GM21367 (cell line): Measurements from ENCODE around the gene PDE6A.

Source experiments
- ATAC-seq: cut with Tn5 transposase; IDR thresholded peaks from one replicate; pipeline ENCODE4 v1.9.1; 2021; ENCODE audit not compliant: unreplicated experiment

The PDE6A gene

DNA sequence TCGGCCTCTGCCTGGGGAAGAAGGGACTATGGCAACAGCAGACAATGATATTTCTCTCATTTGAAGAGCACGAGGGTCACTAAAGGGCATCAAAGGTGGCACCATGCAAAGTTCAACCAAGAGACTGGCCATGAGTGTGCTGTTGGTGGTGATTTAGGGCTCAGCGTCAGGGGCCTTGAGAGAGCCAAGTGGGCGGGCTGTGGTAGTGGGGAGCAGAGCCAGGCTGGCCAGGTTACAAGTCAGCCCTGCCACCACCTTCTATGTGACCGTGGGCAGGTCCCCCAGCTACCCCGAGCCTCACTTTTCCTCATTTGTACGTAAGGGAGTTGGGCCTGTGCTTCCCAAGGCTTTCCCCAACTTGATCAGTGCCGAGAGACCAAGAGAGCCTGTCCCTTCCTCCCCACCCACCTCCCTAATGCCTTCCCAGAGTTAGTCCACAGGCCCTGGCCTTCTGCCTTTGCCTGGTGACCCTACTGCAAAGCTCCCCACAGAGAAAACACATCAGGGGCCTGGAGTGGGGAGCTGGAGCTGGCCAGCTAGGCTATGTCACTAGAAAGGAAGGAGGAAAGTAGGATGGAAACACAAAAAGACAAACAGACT is 104.3 kb downstream of the PDE6A start:
- no peak for ATAC-seq

DNA sequence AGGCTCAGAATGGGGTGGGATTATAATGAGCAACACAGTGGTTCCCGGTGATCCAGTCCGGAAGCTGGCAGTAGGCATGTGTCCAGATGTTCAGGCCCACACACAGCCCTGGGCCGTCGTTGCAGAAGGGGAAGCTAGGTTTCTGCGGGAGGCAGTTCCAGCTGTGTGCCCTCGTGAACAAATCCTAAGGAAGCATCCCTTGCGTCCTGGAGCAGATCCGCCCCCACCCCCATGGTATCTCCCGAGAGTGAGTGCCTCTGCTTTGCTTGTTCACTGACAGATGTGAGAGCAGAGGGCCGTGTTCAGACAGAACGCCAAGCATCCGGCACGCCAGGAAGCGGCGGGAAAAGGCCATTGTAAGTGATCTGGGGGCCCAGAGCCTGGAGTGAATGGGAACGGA is 104.8 kb downstream of the PDE6A start:
- ATAC-seq: no peak

GRCh38 chr5:149838881-149839739 is 105.5 kb downstream of the PDE6A start:
- ATAC-seq: no peak

GRCh38 chr5:149837680-149838269 is 106.8 kb downstream of the PDE6A start:
- no peak for ATAC-seq

GRCh38 chr5:149836451-149837139 is 108.0 kb downstream of the PDE6A start:
- no peak for ATAC-seq

GRCh38 chr5:149834246-149834855 is 110.2 kb downstream of the PDE6A start:
- ATAC-seq: no peak

- ATAC-seq: no peak
Measured at GRCh38 chr5:149833116-149833827, 111.3 kb downstream of the PDE6A start.

DNA sequence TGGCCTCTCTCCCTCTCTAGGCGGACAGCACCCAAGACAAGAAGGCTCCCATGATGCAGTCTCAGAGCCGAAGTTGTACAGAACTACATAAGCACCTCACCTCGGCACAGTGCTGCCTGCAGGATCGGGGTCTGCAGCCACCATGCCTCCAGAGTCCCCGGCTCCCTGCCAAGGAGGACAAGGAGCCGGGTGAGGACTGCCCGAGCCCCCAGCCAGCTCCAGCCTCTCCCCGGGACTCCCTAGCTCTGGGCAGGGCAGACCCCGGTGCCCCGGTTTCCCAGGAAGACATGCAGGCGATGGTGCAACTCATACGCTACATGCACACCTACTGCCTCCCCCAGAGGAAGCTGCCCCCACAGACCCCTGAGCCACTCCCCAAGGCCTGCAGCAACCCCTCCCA is 112.0 kb downstream of the PDE6A start:
- ATAC-seq: no peak

GRCh38 chr5:149831492-149831891 is 113.1 kb downstream of the PDE6A start:
- peak; percentile 69 for ATAC-seq

DNA sequence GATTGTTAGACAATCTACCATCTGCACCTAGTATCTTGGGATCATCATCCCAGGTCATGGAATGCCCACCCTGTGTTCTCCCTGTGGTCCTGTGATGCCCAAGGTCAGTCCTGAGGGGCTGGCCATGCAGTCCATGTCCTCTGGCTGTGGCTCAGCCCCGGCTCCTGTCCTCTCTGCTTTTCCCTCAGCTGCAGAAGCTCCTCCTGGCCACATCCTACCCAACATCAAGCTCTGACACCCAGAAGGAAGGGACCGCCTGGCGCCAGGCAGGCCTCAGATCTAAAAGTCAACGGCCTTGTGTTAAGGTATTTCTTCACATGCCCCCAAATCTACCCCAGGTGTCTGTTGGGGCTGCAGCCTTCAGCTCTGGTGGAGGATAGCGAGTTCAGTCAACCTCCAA is 114.0 kb downstream of the PDE6A start:
- no peak for ATAC-seq

GRCh38 chr5:149829954-149830353 is 114.6 kb downstream of the PDE6A start:
- no peak for ATAC-seq

GRCh38 chr5:149828161-149829011 is 116.2 kb downstream of the PDE6A start:
- peak; percentile 48 for ATAC-seq

DNA sequence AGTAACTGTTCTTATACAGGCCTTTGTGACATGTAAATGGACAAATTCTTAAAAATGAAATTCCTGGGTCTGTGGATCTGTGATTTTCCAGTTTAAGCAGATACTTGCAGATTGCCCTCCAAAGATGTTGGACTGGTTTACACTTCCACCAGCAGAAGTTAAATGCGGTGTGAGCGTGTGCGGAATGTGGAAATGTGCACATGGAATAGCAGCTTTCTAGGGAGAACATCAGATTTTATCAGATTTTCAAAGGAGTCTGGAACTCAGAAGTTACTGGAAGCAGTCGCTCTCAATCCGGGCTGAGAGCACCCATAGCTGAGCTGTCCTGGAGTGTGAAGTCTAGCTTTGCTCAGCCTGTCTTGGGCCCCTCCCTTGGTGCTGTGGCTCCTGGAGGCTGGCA is 117.0 kb downstream of the PDE6A start:
- ATAC-seq: no peak

DNA sequence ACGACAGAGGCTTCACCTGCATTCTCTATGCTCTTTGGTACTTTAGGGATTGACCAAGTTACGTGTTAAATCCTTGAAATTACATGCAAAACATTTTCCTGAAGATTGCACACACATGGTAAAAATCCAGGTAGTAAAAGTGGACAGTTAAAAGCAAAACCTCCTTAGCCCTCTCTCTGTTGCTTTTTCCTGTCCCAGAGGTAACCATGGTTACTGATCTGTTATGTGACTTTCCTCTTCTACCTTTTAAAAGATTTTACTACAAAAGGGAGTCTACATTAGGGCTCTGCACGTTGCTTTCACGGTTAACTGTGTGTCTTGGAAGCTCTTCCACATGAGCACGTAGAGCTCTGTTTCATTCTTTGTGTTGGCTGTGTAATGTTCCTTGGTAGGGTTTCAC is 117.5 kb downstream of the PDE6A start:
- ATAC-seq: no peak

- ATAC-seq: no peak
Measured at GRCh38 chr5:149826574-149826973, 118.0 kb downstream of the PDE6A start.

DNA sequence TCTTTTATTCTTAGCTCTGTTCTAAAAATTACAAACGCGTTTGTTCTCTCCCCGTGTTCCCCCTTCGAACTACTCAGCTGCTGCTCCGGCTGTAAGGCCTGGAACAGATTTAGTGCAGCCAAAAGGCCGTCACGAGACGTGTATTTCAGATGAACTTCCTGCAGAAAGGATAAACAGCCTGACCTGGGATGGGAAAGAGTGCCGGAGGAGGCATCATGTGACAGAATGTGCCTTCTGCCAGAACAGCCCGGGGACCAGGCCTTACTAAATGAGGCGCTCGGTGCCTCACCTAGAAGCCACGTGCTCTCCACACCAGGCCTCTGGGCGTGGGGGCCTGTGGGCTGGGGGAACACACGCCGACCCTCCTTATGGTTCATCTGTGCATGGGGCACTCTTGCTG is 119.7 kb downstream of the PDE6A start:
- ATAC-seq: no peak

DNA sequence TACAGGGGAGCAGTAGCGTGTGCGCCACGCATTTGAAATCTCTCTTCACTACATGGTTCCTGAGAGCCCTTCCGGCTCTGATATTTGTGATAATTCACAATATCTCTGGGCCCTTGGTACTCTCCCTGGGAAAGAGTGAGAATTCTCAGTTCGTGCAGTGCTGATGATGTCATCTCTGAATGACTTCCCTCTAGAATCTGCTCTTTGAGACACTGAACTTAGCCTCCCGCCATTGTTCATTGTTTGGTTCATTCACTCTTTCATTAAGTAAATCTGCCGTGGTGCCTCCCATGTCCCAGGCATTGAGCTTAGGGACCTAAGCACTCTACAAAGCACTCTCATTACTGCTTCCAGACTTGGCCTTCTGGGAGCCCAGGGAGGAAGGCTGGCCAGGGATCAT is 120.5 kb downstream of the PDE6A start:
- ATAC-seq: no peak

GRCh38 chr5:149823375-149823774 is 121.2 kb downstream of the PDE6A start:
- ATAC-seq: no peak

DNA sequence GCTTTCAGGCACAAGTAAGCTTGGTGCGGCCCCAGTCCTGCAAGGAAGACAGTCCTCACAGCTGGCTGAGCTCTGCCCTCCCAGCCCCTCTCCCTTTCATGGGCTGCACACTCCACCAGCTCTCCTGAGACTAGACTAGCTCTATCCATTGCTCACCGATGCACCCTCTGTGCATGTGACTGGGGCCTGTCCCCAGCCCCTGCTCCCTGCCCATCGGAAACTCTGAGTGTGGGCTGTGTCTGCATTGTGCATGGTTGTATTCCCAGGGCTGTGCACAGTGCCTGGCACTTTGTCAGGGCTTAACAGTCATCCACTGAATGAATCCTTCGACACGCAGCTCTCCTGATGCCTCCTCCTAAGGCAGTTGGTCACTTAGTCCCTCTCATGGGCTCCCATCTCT is 122.3 kb downstream of the PDE6A start:
- no peak for ATAC-seq
